HG03025 (cell line): Measurements from ENCODE around the gene IP6K3.

Source experiments
- ATAC-seq: cut with Tn5 transposase; IDR thresholded peaks from one replicate; pipeline ENCODE4 v1.9.1; 2021; ENCODE audit warnings: mild to moderate bottlenecking, moderate library complexity; ENCODE audit not compliant: unreplicated experiment, low FRiP score

The IP6K3 gene

GRCh38 chr6:33777398-33778388 is 31.0 kb upstream of the IP6K3 start:
- ATAC-seq, result no peak

- ATAC-seq, result no peak
Observed at GRCh38 chr6:33776764-33777163, 30.1 kb upstream of the IP6K3 start.

DNA sequence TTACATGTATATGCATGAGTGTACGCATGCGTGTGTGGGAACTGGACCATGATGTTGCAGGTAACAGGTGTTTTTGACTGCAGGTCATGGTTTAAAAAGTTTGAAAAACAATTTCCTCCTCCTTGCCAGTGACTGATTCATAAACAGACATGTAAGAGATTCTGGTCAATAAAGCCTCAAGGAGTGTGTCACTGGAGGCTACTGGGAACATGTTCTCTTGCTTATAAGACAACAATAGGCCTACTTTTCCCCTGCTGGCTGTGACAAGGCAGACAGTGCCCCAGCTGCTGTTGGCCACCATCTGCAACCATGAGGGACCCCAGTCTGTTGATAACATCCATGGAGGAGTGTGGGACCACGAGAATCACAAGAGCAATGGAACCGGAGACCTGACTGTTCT is 29.5 kb upstream of the IP6K3 start:
- ATAC-seq, result no peak

DNA sequence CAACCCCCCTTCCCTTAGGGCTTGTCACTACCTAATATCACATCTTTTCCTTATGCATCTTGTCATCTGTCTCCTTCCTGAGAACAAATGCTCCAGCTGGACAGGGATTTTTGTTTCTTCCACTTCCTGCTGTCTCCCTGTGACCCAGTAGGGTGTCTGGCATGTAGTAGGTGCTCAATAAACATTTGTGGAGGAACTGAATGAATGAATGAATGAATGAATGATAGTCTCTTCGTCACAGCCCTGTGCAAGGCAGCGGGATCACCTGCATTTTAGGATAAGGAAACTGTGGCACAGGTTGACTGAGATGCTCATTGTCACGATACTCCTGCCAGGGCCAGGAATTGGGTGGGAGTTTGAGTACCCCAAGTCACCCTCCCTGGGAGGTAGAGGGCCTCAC is 28.1 kb upstream of the IP6K3 start:
- ATAC-seq, result no peak

- ATAC-seq, result no peak
Observed at GRCh38 chr6:33772902-33773472, 26.3 kb upstream of the IP6K3 start.

- no peak for ATAC-seq
Observed at GRCh38 chr6:33772082-33772830, 25.6 kb upstream of the IP6K3 start.

GRCh38 chr6:33771146-33772081 is 24.7 kb upstream of the IP6K3 start:
- no peak for ATAC-seq

DNA sequence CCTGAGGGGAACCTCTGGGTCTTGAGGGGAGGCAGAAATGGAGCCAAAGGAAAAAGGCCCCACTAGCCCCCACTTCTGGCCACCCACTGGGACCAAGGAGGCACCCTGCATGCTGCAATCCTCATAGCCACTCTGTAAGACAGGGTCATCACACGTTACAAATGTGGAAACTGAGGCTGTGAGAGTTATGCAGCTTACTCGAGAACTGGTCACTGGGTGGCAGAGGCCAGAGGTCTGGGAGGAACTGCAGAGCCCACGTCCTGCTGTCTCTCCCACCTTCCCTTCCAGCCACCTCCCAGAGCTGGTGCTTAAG is 24.1 kb upstream of the IP6K3 start:
- no peak for ATAC-seq

DNA sequence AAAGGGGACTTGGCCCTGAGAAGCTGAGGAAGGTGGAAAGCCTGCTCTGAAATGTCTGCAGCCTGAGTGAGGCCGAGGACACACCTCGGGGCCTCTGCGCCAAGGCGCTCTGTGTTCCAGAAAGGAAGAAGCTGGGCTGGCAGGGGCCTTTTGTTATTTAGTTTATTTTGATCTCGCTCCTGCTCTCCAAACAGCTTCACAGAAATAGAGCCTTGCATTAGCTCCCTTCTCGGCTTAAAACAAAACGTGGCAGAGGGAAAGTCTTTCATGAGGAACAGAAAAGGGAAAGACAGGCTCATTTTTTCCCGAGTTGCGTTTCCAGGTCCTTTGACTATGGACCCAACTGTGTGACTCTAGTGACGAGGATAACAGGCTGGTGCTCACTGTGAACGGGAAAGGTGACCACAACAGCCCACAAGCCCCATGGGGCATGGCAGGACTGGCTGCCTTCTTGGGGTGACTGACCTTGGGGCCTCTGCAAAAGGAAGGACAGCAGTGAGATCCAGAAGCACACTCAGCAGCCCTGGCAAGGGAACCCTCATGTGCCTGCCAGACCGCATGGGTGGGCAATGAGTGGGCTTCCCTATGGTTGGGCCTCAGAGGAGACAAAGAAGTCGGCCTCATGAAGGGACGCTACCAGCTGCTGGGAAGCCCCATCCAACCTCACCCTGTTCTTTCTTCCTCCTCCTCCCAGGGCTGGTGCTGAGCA is 23.6 kb upstream of the IP6K3 start:
- no peak for ATAC-seq

DNA sequence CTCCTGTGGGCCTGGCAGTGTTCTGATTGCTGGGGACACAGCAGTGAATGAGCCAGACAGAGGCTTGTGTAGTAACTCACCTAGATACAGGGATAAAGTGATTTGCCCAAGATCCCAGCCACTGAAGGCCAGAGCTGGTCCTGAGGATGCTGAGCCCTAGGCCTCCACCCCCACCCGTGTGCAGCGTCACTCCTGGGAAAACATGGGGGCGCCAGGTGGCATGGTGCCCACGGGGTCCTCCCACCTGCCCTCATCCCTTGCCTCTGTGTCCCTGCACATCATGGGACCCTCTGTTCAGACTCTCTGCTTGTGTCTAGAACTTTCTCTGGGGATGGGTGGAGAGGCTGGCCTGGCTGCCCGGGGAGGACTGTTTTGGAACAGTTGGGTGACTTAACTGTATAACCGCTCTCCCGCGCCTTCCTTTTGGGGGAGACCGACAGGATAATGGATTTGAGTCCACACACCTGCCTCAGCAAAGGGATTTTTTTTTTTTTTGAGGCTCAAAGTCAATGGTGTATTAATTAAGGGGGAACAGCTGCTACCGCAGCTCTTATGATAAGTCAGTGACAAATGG is 22.6 kb upstream of the IP6K3 start:
- ATAC-seq, result no peak

GRCh38 chr6:33768644-33769120 is 22.0 kb upstream of the IP6K3 start:
- no peak for ATAC-seq

DNA sequence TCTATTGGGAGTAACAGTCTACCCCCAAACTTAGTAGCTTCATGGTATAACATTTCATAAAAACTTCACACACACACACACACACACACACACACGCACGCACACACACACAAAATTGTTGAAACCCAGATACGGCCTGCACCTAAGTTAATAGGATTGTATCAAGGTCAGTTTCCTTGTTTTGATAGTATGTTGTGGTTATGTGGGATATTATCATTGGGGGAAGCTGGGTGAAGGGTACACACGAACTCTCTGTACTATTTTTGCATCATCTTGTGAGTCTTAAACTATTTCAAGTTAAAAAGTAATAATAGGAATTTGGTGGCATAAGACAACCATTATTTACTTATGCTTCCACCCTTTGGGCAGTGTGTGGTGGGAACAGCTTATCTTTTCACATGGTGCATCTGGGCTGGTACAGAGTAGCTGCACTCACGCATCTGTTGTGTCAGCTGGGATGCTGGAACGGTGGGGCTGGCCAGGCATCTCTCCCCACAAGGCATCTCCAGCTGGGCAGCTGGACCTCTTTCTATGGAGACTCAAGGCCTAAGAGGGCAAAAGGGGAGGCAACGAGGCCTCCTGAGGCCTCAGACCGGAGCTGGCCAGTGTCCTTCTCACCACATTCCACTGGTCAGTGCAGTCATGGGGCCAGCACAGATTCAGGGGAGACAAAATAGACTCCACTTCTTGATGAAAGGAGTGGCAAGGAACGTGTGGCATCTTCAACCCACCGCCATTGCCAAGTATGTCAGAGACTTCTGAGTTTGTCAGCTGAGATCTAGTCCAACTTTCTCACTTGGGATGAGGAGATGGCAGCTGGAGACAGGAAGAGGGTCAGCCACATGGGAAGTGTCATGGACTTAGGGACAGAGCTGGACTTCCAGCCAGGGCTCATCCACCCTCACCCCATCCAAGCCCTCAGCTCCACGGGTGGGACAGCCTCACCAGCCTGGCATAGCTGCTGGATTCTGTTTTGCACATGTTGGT is 20.5 kb upstream of the IP6K3 start:
- ATAC-seq, result no peak

GRCh38 chr6:33765368-33765767 is 18.7 kb upstream of the IP6K3 start:
- no peak for ATAC-seq

DNA sequence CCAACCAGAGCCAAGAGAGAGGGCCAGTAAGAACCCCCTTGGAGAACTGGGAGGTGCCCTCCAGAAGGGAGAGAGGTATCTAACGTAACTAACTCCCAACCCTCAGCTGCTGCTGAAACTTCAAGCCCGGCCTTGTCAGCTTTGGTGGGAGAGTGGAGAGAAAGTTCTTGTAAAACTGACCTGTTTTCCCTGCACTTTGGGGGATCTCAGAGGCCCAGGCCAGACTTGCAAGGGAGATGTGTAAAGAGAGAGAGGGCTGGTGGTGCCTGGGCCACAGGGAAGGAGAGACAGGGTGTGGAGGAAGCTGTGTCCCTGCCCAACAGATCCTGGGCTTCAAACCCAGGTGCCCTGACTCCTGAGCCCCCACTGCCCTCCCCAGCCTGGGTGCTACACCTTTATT is 17.3 kb upstream of the IP6K3 start:
- ATAC-seq, result no peak

DNA sequence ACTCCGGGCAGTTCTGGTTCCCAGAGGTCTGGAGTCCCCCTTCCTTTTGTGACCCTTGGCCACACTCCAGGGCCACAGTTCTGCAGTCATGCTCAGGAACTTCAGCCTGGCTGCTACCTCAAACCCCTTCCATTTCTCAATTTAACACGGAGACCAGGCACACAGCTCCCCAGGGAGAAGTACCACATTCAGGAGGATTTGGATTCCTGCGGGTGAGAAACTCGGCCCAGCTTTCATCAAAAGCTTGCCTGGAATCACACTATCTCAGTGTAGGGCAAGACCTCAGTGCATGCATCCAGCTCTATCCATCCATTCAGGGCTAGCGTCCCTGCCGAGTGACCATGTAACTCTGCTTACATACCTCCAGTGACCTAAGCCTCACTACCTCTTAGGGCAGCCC is 16.8 kb upstream of the IP6K3 start:
- no peak for ATAC-seq

DNA sequence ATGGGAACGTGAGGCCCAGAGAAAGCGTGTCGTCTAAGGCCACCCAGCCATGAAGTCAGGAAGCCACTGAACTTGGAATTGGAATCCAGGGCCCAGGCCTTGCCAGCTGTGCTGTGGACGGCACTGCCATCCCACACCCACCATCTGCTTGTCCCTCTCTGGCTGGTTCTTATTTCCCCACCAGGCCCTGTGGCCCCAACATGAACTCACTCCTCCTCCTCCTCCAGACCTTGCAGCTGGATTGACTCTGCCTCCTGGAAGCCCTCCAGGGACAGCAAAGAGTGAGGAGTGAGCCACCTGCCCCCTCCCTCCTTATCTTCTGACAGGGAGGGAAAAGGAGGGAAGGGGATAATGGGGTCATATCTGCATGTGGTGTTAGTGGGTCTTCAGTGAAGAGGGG is 16.0 kb upstream of the IP6K3 start:
- ATAC-seq, result no peak

- ATAC-seq, result no peak
Observed at GRCh38 chr6:33761922-33762629, 15.4 kb upstream of the IP6K3 start.

DNA sequence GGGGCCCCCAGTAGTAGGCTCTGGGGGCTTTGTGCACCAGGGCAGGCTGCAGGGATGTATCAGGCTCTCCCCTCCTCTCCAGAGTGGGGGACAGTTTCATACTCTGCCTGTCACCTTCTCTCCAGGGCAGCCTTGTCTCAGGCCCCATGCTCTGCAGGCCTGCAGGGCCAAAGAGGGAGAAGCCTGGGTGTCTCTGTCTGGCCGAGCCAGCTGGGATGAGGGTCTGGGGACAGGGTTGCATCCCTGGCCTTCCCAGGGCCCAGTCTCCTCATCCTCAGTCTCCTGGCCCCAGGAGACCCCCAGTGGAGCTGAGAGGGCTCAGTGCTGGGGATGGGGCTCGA is 14.8 kb upstream of the IP6K3 start:
- ATAC-seq, result no peak
